Progenitor cell of endocrine pancreas (in vitro differentiated cells): ENCODE data around the gene APBB2. TPM values are rescaled to one million over a fixed set of nuclear protein-coding genes. Genes with fewer than 3 reads are reported as not detected.
A peak's percentile ranks its signal among the peaks of the same experiment; 100 is the strongest.

Experiments used
- DNase-seq: peaks from one replicate; pipeline ENCODE4 v3.0.0; 2021; ENCODE audit warnings: low spot score; ENCODE audit not compliant: unreplicated experiment
- H3K27ac Mint-ChIP-seq: 2 replicates; pipeline ENCODE4 v1.8.0; 2021; ENCODE audit warnings: mild to moderate bottlenecking, moderate library complexity, mixed read lengths
- H3K27me3 Mint-ChIP-seq: 2 replicates; pipeline ENCODE4 v1.8.0; 2021; ENCODE audit warnings: mixed read lengths
- H3K36me3 Mint-ChIP-seq: 2 replicates; pipeline ENCODE4 v1.8.0; 2022; ENCODE audit warnings: mixed read lengths; ENCODE audit not compliant: insufficient read depth
- H3K4me1 Mint-ChIP-seq: 2 replicates; pipeline ENCODE4 v1.8.0; 2021; ENCODE audit warnings: low read depth, mixed read lengths
- H3K4me3 Mint-ChIP-seq: 2 replicates; pipeline ENCODE4 v1.8.0; 2021; ENCODE audit warnings: low read depth, mild to moderate bottlenecking, moderate library complexity, mixed read lengths
- H3K9me3 Mint-ChIP-seq: 2 replicates; pipeline ENCODE4 v1.8.0; 2021; ENCODE audit warnings: low read depth, mixed read lengths
- total RNA-seq: library from RNA; stranded (reverse); gene quantifications from 2 replicates; pipeline ENCODE4 v1.2.1, GENCODE V29; 2021
- TF ChIP-seq, protein P1 (sequence below): fragments of 200-600 bp; sonication (generic); IDR thresholded peaks from one replicate; pipeline ENCODE4 v1.5.0; 2021; ENCODE audit warnings: antibody characterized with exemption, mild to moderate bottlenecking; ENCODE audit not compliant: unreplicated experiment

The APBB2 gene
- total RNA-seq, 1 donor from 2014 or later: 61.7 TPM

DNA sequence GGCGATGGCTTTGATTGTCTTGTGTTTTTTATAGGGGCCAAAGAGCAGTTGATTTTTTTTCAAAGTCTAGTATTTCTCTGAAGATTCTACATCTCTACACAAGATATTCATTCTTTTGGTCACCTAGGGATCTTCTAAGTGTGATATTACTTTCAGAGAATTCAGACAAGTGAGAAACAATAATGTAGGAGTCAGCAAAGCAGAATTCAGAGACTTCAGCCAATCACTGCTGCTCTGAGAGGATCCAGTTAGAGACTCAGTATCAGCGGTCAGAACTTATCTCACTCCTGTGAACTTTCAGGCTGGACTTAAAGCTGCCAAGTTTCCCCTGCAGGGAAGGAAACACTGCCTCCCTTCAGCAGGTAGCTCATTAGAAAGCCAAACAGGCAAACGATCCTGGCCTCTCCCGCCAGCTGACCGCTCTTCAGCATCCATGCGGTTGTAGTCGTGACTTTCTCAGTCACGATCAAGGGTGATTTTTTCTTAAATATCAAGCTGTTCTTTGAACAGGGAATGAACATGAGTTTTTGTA is 405.4 kb downstream of the APBB2 start:
- Mint-ChIP-seq H3K4me1 (no peaks in the 10 kb centered on the region), H3K9me3 (no peaks in the 10 kb centered on the region), H3K4me3 (no peak overlapping the region), H3K27me3 (no peaks in the 10 kb centered on the region), H3K27ac (peak overlapping the region; percentile 39), H3K36me3 (peaks cover 9% of the 10 kb centered on the region)
- DNase-seq: no peak
- TF ChIP-seq, protein P1, sequence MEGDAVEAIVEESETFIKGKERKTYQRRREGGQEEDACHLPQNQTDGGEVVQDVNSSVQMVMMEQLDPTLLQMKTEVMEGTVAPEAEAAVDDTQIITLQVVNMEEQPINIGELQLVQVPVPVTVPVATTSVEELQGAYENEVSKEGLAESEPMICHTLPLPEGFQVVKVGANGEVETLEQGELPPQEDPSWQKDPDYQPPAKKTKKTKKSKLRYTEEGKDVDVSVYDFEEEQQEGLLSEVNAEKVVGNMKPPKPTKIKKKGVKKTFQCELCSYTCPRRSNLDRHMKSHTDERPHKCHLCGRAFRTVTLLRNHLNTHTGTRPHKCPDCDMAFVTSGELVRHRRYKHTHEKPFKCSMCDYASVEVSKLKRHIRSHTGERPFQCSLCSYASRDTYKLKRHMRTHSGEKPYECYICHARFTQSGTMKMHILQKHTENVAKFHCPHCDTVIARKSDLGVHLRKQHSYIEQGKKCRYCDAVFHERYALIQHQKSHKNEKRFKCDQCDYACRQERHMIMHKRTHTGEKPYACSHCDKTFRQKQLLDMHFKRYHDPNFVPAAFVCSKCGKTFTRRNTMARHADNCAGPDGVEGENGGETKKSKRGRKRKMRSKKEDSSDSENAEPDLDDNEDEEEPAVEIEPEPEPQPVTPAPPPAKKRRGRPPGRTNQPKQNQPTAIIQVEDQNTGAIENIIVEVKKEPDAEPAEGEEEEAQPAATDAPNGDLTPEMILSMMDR: no peak

DNA sequence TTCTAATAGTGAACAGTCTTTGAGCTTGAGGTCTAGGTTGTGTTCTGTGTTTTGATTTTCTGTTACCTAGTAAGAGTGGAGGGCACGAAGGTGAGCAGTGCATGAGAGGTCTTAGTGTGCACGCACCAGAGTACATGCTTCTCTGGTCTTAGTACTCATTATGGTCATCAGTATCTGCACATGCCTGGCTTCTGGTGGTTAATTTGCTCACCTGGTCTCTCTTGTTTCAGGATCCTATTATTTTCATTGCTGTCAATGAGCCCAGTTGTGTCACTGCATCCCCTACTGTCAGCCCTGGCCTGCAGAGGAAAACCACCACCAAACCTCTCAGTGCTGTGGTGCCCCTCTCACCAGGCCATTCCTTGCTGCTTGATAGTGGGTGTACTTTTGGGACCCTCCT is 409.7 kb downstream of the APBB2 start:
- no peak overlapping the region for H3K4me3 Mint-ChIP-seq
- H3K9me3 Mint-ChIP-seq: no peaks in the 10 kb centered on the region
- peaks cover 7% of the 10 kb centered on the region for H3K36me3 Mint-ChIP-seq
- no peaks in the 10 kb centered on the region for H3K4me1 Mint-ChIP-seq
- TF ChIP-seq, protein P1: no peak
- H3K27me3 Mint-ChIP-seq: no peaks in the 10 kb centered on the region
- DNase-seq: no peak
- no peak overlapping the region for H3K27ac Mint-ChIP-seq

DNA sequence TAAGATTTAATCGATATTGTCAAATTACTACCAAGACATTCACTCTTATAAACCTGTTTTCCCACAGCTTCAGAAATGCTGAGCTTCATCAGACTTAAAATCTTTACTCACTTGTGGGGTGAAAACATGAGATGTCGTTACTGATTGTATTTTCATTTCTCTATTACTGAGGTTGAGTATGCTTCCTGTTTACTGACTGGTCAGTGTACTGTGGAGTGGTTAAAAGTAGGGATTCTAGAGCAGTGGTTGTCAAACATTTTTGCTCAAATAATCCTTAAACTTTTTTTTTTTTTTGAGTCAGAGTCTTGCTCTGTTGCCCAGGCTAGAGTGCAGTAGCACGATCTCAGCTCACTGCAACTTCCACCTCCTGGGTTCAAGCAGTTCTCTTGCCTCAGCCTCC is 414.3 kb downstream of the APBB2 start:
- TF ChIP-seq, protein P1: no peak
- no peaks in the 10 kb centered on the region for H3K9me3 Mint-ChIP-seq
- no peaks in the 10 kb centered on the region for H3K4me1 Mint-ChIP-seq
- no peak overlapping the region for H3K4me3 Mint-ChIP-seq
- H3K27me3 Mint-ChIP-seq: no peaks in the 10 kb centered on the region
- DNase-seq: no peak
- no peaks in the 10 kb centered on the region for H3K36me3 Mint-ChIP-seq
- H3K27ac Mint-ChIP-seq: no peak overlapping the region

DNA sequence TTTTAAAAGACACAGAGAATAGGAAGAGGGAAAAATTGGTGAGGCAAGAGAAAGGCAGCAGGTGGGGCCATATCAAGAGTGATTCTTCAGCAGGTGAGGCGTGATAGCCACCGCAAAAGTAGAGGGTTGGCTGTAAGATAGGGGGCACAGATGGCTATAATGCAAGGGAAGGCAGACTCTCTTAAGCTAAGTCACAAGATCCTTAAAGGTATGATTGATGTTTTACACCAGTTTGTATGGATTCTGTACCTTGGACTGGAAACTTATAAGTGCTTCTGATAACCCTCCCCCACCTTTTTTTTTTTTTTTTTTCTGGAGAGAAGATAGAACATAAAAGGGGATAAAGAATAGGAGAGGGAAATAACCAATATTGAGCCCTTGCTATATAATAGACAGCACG is 424.6 kb downstream of the APBB2 start:
- no peak overlapping the region for H3K27ac Mint-ChIP-seq
- H3K27me3 Mint-ChIP-seq: no peaks in the 10 kb centered on the region
- no peak for DNase-seq
- no peaks in the 10 kb centered on the region for H3K4me1 Mint-ChIP-seq
- peaks cover 3% of the 10 kb centered on the region for H3K36me3 Mint-ChIP-seq
- H3K4me3 Mint-ChIP-seq: no peak overlapping the region
- H3K9me3 Mint-ChIP-seq: peaks cover 4% of the 10 kb centered on the region
- TF ChIP-seq, protein P1: no peak

DNA sequence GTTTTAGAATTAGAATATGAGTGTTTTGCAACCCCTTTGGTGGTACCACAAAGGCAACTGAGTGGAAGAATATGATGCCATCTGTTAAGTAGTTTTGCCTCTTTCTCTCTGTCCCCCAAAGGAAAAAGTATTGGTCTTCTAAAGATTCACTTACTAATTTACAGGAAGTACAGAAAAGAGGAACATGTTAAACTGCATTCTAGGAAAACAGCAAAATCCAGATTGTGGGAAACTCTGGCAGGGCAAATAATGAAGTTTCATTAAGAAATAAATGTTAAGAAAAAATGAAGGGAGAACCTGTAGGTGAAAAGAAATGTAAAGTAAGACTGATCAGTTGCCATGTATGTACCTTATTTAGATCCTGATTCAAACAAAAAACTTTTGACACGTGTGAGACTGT is 425.3 kb downstream of the APBB2 start:
- DNase-seq: no peak
- Mint-ChIP-seq H3K4me3 (no peak overlapping the region), H3K36me3 (peaks cover 3% of the 10 kb centered on the region), H3K27ac (no peak overlapping the region), H3K9me3 (peaks cover 4% of the 10 kb centered on the region), H3K4me1 (no peaks in the 10 kb centered on the region), H3K27me3 (no peaks in the 10 kb centered on the region)
- TF ChIP-seq, protein P1: no peak
